SK-MEL-5 (cell line): ENCODE measurements around the gene CYP2C8. TPM values are rescaled to one million over a fixed set of nuclear protein-coding genes. Genes with fewer than 3 reads are reported as not detected.
"Not testable (repeated sequence)": the region's sequence is repeated elsewhere in the genome, so short reads cannot be mapped to it uniquely, and the experiment has no call there.

Experiments used
- DNase-seq: peaks from one replicate; pipeline ENCODE4 v3.0.0-alpha.2; 2016; ENCODE audit warnings: low read depth, low spot score
- in situ Hi-C: cut with HindIII; loops from 2 replicates; pipeline ENCODE4 v1.10.0; 2016; ENCODE audit warnings: low sequenced_read_pairs, high pct_unique_total_duplicates, low pct_unique_long_range_greater_than_20kb
- polyA plus RNA-seq, 2 experiments: library from polyadenylated mRNA; depleted of rRNA; stranded (reverse); fragments of >200 nt; gene quantifications; 2 replicates each; pipeline ENCODE4 v1.2.3, GENCODE V29; 2015
- total RNA-seq: library from RNA; depleted of rRNA; stranded (reverse); fragments of >200 nt; shearing (Covaris generic); gene quantifications from 2 replicates; pipeline ENCODE4 v1.2.3, GENCODE V29; 2014; rRNA removed

The CYP2C8 gene
- not detected in 2 replicates for total RNA-seq
- not detected in 2 replicates for polyA plus RNA-seq (2015; cell fraction: cytosol; rRNA removed)
- polyA plus RNA-seq (2015; cell fraction: nucleus; rRNA removed): not detected in 2 replicates

GRCh38 chr10:95069286-95069685 lies at the start of gene CYP2C8:
Gene CYP2C8, minus strand, starts transcription at chr10:95069497. Its CDS starts 95 bp downstream, at chr10:95069402.
- in situ Hi-C loops: no loop called here

GRCh38 chr10:95116869-95117269 lies 47.6 kb upstream of the CYP2C8 start:
- in situ Hi-C loops: no loop called here
- DNase-seq: no peak

More at GRCh38 chr10:95069286-95069685, at the start of gene CYP2C8:
- no peak for DNase-seq

DNA sequence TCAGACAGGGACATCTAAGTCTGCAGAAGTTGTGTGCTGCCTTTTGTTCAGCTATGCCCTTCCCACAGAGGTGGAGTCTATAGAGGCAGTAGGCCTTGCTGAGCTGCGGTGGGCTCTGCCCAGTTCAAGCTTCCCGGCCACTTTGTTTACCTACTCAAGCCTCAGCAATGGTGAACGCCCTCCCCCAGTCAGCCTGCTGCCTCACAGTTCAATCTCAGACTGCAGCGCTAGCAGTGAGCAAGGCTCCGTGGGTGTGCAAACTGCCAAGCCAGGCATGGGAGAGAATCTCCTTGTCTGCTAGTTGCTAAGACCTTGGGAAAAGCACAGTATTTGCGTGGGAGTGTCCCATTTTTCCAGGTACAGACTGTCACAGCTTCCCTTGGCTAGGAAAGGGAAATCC lies 41.5 kb upstream of the CYP2C8 start:
- in situ Hi-C loops, DNase-seq: not testable (repeated sequence)

DNA sequence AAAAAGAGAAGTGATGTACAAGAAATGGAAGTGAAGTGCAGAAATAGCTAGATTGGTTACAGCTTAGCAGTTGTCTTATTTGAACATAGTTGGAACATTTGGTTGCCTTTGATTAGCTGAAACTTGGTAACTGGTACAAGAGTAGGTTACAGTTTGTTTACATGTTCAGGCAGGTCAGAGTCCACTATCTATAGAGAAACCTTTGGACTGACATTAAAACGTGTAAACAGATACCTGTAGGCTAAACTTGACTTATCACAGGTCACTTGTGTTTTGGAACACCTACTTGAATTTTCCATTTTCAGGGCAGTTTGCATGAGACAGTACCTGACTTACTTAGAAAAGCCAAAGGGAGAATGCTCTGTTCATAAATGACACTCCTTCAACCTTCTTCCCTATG lies 28.5 kb upstream of the CYP2C8 start:
- DNase-seq: no peak
- in situ Hi-C loops: no loop called here

- DNase-seq: no peak
- in situ Hi-C loops: no loop called here
Measured at GRCh38 chr10:95096143-95096542, 26.8 kb upstream of the CYP2C8 start.

DNA sequence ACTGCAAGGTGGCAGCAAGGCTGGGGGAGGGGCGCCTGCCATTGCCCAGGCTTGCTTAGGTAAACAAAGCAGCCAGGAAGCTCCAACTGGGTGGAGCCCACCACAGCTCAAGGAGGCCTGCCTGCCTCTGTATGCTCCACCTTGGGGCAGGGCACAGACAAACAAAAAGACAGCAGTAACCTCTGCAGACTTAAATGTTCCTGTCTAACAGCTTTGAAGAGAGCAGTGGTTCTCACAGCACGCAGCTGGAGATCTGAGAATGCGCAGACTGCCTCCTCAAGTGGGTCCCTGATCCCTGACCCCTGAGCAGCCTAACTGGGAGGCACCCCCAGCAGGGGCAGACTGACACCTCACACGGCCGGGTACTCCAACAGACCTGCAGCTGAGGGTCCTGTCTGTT lies 10.3 kb upstream of the CYP2C8 start:
- DNase-seq, in situ Hi-C loops: not testable (repeated sequence)

DNA sequence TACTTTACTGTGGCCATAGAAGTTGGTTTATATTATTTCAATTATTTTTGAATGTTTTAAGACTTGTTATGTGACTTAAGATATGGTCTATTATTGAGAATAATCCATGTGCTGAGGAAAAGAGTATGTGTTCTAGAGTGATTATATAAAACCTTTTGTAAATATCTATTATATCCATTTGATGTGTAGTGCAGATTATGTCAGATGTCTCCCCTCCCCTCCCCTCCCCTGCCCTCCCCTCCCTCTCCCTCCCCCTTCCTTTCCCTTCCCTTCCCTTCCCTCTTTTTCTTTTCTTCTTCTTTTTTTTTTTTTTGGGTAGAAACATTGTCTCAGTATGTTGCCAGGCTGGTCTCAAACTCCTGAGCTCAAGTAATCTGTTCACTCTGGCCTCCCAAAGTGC lies 8.3 kb upstream of the CYP2C8 start:
- no peak for DNase-seq
- in situ Hi-C loops: no loop called here

DNA sequence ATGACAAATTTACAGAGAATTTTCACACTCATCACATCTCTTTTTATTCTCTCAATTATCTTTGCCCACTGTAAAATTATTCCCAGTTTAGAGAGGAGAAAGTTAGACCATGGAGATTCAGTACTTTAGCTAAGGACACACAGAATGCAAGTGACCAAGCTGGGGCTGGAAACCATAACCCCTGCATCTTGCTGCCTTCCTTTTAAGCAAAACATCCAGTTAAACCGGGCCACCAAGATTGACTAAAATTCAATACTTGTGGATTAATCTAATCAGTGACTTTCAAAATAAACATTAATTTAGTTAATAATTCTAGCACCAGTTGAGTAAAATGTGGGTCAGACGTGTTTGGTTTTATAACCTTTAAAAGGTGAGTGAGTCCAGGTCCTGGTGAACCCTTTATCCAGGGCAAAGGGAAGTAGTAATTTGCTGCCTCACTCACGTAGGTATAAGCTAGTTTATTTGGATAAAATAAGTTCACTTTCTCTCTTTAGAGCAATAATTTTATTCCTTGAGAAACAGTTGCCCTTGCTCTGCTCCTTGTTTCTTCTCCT lies 1.9 kb upstream of the CYP2C8 start:
- DNase-seq: no peak
- in situ Hi-C loops: no loop called here

DNA sequence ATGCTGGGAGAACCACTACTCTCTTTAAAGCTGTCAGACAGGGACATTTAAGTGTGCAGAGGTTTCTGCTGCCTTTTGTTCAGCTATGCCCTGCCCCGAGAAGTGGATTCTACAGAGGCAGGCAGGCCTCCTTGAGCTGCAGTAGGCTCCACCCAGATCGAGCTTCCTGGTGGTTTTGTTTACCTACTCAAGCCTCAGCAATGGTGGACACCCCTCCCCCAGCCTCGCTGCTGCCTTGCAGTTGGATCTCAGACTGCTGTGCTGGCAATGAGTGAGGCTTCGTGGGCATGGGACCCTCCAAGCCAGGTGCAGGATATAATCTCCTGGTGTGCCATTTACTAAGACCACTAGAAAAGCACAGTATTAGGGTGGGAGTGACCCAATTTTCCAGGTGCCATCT lies 5.2 kb downstream of the CYP2C8 start:
- in situ Hi-C loops, DNase-seq: not testable (repeated sequence)

GRCh38 chr10:95056744-95057363 lies 12.4 kb downstream of the CYP2C8 start:
- in situ Hi-C loops: no loop called here
- no peak for DNase-seq

GRCh38 chr10:95049919-95050318 lies 19.4 kb downstream of the CYP2C8 start:
- in situ Hi-C loops: no loop called here
- DNase-seq: no peak

- in situ Hi-C loops: no loop called here
- no peak for DNase-seq
Measured at GRCh38 chr10:95048206-95048605, 21.1 kb downstream of the CYP2C8 start.

DNA sequence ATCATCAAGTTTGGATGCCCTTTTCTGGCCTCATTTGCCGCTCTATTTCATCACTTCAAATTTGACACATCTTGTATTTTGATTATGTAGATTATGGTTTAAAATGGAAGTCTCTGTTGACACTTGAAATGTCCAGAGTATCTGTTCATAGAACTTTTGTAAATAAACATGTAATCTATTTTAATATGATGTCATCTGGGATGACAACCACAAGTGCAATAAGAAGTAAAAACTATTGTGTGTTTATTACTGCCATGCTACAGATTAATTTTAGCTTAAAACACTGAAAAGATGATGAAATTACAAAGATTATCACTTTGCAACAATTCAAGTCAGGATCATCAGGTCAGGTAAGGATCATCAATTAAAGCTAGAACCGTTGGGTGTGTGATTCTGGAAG lies 30.0 kb downstream of the CYP2C8 start:
- in situ Hi-C loops: no loop called here
- DNase-seq: no peak

DNA sequence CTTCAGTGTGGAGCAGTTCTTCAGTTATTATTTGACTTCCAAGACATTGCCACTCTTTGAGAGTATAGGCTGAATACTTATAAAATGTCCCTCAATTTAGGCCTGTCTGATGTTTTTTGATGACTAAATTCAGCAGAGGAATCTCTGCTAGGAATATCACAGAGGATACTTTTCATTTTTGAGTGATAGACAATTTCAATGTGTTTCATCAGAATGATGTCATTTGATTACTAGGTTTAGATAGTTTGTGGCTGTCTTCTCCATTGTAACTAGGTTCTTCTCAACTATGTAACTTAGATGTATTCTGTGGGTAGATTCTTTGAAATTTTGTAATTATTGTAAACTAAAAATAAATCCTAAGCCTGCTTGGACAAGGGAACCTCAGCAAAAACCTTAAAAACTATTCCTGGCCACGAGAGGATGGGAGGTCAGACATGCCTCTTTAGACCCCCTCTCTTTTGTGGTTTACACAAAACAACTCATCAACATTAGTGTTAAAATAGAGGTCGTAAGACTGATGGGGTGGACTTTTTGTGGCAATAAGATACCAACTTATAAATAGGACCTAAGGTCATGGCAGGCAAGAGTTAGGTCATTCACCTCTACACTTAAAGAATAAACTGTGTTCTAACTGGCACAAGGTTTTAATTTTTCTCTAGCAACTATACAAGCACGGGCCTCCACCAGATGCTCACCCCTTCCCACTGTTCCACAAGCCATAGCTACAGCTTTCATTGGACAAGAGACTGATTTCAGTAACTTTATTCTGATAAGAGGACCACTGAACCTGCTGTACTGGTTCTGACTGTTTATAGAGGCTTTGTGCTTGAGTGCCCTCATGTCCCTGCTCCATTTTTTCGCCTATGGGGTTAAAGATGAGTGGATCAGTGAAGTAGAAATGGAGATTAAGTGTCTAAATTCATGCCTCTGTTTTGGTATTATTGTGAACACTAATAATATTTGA lies 33.7 kb downstream of the CYP2C8 start:
- no peak for DNase-seq
- in situ Hi-C loops: no loop called here

GRCh38 chr10:95034401-95034800 lies 34.9 kb downstream of the CYP2C8 start:
- in situ Hi-C loops: no loop called here
- DNase-seq: no peak

DNA sequence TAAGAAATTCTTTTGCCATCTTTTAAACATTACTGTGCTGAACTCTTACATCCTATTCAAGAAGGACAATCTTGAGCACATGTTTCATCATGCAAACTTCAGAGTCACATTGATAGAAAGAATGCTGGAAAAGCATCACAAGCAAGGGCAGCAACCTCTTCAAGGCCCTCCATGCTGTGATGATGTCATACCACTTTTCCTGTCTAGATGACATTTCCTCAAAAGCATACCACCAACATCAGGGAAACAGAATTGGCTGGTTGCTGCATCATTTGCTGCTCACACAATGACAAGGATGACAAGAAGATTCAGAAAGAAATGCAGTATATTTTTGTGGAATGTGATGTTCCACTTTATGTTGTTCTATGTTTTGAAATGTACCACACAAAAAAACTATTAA lies 37.6 kb downstream of the CYP2C8 start:
- in situ Hi-C loops: no loop called here
- DNase-seq: no peak

- in situ Hi-C loops: no loop called here
- no peak for DNase-seq
Measured at GRCh38 chr10:95026461-95026860, 42.8 kb downstream of the CYP2C8 start.

DNA sequence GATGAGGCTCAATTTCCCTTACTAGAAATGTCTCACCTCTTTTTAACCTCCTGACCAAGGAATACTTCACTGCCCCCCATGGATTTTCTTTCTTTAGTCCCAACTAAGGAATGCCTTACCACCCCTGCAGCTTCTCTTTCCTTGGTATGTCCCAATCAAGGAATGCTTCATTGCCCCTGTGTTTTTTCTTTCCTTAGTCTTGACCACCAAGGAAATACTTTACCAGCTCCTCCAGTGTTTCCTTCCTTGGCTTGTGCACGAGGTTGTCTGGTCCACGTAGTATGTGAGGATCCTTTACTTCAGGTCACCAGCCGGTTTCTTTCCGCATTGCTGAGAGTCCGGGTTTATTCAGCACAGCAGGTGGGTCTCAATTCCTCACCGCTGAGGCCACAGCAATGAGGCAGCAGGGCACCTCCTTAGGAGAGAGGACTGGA lies 71.5 kb downstream of the CYP2C8 start:
- in situ Hi-C loops: no loop called here
- no peak for DNase-seq
